Testis (tissue), 2 donors: ENCODE measurements around the gene FIGN.

Experiments used
- CTCF ChIP-seq, 3 experiments: fragments of 450-650 bp in 2 of 3; fragments of 200-600 bp in 1 of 3; sonication (generic) in 1 of 3; IDR thresholded peaks; one replicate each; pipeline ENCODE4 v1.5.1; 2016 to 2019; ENCODE audit warnings: antibody characterized with exemption in 3 of 3, mild to moderate bottlenecking in 2 of 3, moderate library complexity in 1 of 3
- POLR2A ChIP-seq: fragments of 450-650 bp; IDR thresholded peaks from one replicate; pipeline ENCODE4 v1.6.1; 2017; ENCODE audit warnings: antibody characterized with exemption, mild to moderate bottlenecking, moderate library complexity

DNA sequence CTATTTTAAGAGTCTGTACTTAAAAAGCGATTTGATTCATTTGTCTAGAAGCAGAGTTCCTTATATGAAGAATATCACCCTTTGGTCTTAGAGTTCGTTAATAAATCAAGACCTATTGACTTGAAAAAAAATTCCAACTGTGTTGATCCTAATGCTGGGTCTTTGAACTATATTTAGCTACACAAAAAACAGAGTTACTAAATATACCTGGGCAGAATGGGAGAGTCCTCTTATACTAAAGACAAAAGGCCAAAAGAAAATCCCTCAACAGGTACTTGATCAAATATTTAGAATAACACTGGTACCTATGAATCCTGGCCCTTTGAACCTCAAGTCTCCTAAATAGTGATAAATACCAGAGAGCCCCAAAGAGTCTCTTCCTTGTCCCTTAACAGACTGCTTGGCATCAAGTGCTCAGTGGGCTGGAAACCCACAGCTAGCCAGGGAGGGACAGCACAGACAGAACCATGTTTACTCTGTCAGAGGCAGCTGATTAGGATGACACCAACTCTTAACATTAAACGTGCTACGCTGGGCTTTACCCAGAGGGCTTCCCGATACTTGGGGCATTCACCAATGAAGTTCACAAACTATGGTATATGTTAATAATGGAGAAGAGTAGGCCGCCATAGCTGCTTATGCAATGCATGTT, 95.1 kb downstream of the FIGN start:
- no peak for TF ChIP-seq CTCF (IDR thresholded peaks at IDR 0.05)
- no peak for TF ChIP-seq POLR2A
